DMS53 treated with DMSO at 0.1 percent for 48 hours (cell line): ENCODE results near the gene NDUFS4.
"Not testable (repeated sequence)": the region's sequence is repeated elsewhere in the genome, so short reads cannot be mapped to it uniquely, and the experiment has no call there.

ENCODE experiments used
- DNase-seq: peaks from one replicate; lab custom pipeline; 2025; ENCODE audit not compliant: unreplicated experiment; lab: John Stamatoyannopoulos, UW

The NDUFS4 gene

GRCh38 chr5:53649352-53649751 lies 88.9 kb downstream of the NDUFS4 start:
- DNase-seq = no peak

DNA sequence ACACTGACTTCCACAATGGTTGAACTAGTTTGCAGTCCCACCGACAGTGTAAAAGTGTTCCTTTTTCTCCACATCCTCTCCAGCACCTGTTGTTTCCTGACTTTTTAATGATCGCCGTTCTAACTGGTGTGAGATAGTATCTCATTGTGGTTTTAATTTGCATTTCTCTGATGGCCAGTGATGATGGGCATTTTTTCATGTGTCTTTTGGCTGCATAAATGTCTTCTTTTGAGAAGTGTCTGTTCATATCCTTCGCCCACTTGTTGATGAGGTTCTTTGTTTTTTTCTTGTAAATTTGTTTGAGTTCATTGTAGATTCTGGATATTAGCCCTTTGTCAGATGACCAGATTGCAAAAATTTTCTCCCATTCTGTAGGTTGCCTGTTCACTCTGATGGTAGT lies 100.1 kb downstream of the NDUFS4 start:
- DNase-seq = not testable (repeated sequence)

- DNase-seq = not testable (repeated sequence)
Observed at GRCh38 chr5:53665313-53665712, 104.9 kb downstream of the NDUFS4 start.

DNA sequence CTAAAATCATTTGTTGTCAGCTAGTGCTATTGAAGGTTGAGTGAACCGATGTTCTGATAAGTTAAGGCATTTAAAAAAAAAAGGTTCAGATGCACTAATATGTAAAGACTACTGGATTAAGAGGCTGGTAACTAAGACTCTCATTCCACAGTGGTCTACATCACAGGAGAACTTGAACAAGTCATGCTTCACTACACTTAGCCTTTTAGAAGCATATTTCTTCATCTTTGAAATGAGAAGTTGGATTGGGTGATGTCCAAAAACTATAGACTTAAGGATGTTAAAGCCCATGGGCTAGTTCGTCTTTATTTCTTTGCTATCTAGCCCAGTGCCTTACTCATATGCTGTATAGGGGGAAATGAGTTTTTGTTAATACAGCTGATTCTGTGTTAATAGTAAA lies 107.2 kb downstream of the NDUFS4 start:
- DNase-seq = no peak

- DNase-seq = no peak
Observed at GRCh38 chr5:53671447-53671846, 111.0 kb downstream of the NDUFS4 start.

DNA sequence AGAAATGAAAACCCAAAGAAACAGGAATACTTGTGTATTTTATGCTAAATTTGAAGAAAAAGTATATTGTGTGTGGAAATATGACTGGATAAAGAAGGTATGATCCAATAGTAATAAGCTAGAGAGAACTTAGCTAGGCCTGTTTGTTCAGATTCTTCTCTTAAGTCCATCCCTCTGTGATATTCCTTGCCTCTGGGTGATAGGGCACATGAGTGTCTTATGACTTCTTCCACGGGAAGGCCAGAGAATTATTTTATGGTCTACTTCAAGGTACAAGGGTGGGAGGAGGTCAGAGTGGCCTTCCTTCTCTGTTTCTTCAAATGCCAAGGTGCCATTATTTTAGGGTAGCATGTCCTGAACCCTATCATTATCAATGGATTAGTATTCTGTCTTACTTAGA lies 113.7 kb downstream of the NDUFS4 start:
- DNase-seq = no peak

DNA sequence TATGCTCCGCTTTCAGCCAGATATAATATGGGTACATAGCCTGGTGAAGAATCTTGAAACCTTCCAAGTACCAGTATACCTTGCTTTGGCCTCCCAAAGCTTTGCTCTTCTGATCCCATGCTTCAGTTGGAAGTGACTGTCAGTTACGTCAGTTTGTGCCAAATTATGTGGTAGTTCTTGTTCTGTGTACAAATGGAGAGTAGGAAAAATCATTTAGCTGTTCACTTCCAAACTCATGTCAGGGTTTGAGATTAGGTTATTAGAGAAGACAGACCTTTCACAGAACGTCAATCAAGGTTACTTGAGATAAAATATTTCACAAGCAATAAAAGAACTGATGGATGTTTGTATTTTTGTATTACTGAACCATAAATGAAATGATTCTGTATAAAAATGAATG lies 117.2 kb downstream of the NDUFS4 start:
- no peak for DNase-seq

DNA sequence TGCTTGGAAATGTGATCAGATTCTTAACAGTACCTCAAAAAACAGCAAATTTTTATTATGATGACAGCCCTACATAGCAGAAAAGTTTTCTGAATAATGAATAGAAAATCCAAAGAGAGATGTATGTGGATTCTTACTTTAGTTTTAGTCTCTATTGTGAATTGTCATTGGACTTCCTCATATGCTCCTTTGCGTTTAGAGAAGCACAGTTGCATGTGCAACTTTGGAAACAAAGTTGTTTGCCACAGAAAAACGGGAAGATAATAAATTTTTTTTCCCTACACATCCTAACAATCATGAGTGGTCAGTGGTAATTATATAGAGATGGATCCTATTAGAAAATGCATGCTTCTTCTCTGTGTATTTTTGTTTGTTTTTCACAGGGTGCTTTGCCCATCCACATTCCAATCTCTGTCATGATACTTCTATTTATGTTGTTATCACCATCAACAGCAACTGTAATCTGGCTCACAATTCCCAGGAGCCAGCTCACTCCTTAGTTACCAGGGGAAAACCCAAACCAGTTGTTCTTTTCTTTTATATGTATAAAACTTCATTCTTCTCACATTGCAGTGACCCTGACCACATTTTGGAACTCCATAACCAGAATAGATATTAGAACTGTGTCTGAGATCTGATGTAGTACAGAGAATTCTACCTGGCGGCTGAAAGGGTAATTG lies 118.7 kb downstream of the NDUFS4 start:
- DNase-seq = no peak

DNA sequence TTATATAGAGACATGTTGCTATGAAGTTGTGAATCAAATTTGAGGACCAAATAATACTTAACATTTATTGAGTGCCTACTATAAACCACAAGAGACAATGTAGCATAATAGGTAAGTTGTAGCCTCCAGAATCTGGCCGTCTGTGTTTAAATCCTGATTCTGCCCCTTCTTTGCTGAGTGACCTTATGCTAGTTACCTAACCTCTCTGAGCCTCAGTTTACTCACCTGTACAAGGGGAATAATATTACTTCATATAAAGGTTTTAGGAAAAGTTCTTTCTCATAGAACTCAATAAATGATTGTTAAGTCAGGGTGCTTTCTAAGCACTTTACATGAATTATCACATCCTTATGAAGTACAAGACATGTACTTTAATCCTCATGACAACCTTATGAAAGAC lies 120.6 kb downstream of the NDUFS4 start:
- DNase-seq = no peak

GRCh38 chr5:53691014-53691413 lies 130.6 kb downstream of the NDUFS4 start:
- no peak for DNase-seq

DNA sequence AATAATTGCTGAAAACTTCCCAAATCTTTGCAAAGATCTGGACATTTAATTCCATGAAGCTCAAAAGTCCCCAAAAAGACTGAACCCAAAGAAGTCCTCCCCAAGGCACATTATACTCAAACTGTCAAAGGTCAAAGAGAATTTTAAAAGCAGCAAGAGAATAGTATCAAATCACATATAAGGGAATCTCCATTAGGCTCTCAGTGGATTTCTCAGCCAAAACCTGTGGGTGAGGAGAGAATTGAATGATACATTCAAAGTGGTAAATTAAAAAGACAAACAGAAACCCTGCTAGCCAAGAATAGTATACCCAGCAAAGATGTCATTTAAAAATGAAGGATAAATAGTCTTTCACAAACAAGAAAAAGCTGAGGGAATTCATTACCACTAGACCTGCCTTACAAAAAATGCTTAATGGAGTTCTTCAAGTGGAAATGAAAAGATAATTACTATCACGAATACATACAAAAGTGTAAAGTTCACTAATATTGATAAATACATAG lies 134.1 kb downstream of the NDUFS4 start:
- DNase-seq = no peak

DNA sequence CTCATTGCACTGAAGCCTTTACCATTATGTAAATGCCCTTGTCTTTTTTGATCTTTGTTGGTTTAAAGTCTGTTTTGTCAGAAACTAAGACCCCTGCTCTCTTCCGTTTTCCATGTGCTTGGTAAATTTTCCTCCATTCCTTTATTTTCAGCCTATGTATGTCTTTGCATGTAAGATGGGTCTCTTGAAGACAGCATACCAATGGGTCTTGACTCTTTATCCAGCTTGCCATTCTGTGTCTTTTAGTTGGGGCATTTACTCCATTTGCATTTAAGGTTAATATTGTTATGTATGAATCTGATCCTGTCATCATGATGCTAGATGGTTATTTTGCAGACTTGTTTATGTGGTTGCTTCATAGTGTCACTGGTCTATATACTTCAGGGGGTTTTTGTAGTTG lies 150.0 kb downstream of the NDUFS4 start:
- not testable (repeated sequence) for DNase-seq

DNA sequence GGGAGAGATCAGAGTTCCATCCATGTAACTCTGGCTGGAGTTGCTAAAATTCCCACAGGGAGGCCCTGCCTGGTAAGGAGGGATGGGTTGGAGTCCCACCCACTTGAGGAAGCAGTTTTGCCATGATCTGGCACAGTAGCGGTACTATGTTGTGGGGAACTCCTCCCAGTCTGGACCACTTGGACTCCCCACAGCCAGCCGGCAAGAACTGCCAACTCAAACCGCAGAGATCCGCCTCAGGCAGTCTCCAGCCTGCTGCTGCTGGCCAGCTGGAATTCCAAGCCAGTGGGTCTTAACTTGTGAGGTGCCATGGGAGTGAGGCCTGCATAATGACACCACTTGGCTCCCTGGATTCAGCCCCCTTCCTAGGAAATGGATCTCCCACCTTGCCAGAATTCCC lies 151.9 kb downstream of the NDUFS4 start:
- DNase-seq = no peak

GRCh38 chr5:53713978-53714666 lies 153.7 kb downstream of the NDUFS4 start:
- peak; percentile 41 for DNase-seq

DNA sequence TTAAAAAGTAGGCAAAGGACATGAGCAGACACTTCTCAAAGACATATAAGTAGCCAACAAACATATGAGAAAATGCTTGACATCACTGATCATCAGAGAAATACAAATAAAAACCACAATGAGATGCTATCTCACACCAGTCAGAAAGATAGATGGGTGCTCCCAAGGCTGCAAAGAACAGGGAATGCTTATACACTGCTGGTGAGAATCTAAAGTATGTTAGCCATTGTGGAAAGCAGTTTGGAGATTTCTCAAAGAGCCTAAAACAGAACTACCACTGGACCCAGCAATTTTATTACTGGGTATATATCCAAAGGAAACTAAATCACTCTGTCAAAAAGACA lies 154.2 kb downstream of the NDUFS4 start:
- DNase-seq = peak; percentile 41

DNA sequence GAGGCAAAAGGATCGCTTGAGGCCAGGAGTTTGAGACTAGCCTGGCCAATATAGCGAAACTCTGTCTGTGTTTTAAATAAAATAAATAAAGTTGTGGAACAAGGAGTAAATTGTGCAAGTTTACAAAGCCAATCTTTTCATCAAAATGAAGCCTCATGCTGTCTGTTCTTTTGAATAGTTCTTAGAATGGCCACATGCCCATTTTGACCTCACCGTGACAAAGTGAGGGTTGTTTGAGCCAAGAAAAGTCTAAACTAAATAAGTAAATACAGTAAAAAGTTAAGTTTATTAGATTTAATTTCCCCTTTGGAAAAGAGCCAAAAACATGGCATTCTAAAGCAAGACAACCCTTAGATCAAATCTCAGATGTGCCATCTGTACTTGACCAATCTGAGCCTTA lies 165.7 kb downstream of the NDUFS4 start:
- no peak for DNase-seq

- no peak for DNase-seq
Observed at GRCh38 chr5:53730943-53731342, 170.5 kb downstream of the NDUFS4 start.
